CD4-positive, alpha-beta T cell (primary cell): ENCODE data around the gene MCF2L2. TPM values are rescaled to one million over a fixed set of nuclear protein-coding genes. Genes with fewer than 3 reads are reported as not detected.
A peak's percentile ranks its signal among the peaks of the same experiment; 100 is the strongest.

Experiments used
- ATAC-seq: fragments of 200-7000 bp; cut with Tn5 transposase; one replicate; pipeline ENCODE4 v1.10.0; 2022; ENCODE audit warnings: mild to moderate bottlenecking; ENCODE audit not compliant: poor library complexity
- CTCF ChIA-PET: fragments of 350-600 bp; sonication (Branson Sonifier 250); formaldehyde crosslinking; loops from one replicate; lab custom pipeline; 2021; ENCODE audit warnings: antibody characterized with exemption, inconsistent platforms; lab: Charles Lee
- POLR2A ChIA-PET: fragments of 350-600 bp; sonication (Branson Sonifier 250); formaldehyde crosslinking; loops from one replicate; lab custom pipeline; 2021; ENCODE audit warnings: antibody characterized with exemption, inconsistent platforms; lab: Charles Lee
- DNase-seq, 14 experiments: peaks; one replicate each; pipeline ENCODE4 v3.0.0-alpha.2; 2013 to 2020; ENCODE audit warnings: mixed read lengths in 2 of 14
- H3K27ac ChIP-seq, 2 donors: one replicate each; pipeline versions ENCODE4 v1.5.1 to v1.7.0; 2013; ENCODE audit warnings: low read length in 2 of 2, low read depth in 1 of 2, mild to moderate bottlenecking in 1 of 2
- H3K27me3 ChIP-seq, 2 experiments: 1 replicate in 1 of 2; 2 replicates in 1 of 2; pipeline versions ENCODE4 v1.6.1 to v1.7.0; 2013; ENCODE audit warnings: low read length in 2 of 2, control low read depth in 1 of 2, mild to moderate bottlenecking in 1 of 2, moderate library complexity in 1 of 2; ENCODE audit not compliant: insufficient read depth in 2 of 2, control insufficient read depth in 1 of 2
- H3K36me3 ChIP-seq: one replicate; pipeline ENCODE4 v1.6.1; 2013; ENCODE audit warnings: low read length, control low read depth; ENCODE audit not compliant: insufficient read depth
- H3K4me1 ChIP-seq: one replicate; pipeline ENCODE4 v1.6.1; 2013; ENCODE audit warnings: low read length, control low read depth; ENCODE audit not compliant: insufficient read depth
- H3K4me3 ChIP-seq: one replicate; pipeline ENCODE4 v1.5.1; 2013; ENCODE audit warnings: mild to moderate bottlenecking, low read length, moderate library complexity
- H3K9me3 ChIP-seq, 2 experiments: 1 replicate in 1 of 2; 2 replicates in 1 of 2; pipeline versions ENCODE4 v1.6.1 to v1.7.0; 2013; ENCODE audit warnings: low read length in 2 of 2, mild to moderate bottlenecking in 2 of 2, control low read depth in 1 of 2, moderate library complexity in 1 of 2; ENCODE audit not compliant: control insufficient read depth in 1 of 2, insufficient read depth in 1 of 2
- H3K27ac Mint-ChIP-seq: one replicate; pipeline ENCODE4 v1.8.0; 2020; ENCODE audit warnings: mixed read lengths
- H3K27me3 Mint-ChIP-seq: one replicate; pipeline ENCODE4 v1.8.0; 2021; ENCODE audit warnings: mixed read lengths
- H3K36me3 Mint-ChIP-seq: one replicate; pipeline ENCODE4 v1.8.0; 2021; ENCODE audit warnings: low read depth, mixed read lengths
- H3K4me1 Mint-ChIP-seq: one replicate; pipeline ENCODE4 v1.8.0; 2021; ENCODE audit warnings: low read depth, mixed read lengths
- H3K4me3 Mint-ChIP-seq: one replicate; pipeline ENCODE4 v1.8.0; 2020; ENCODE audit warnings: mild to moderate bottlenecking, mixed read lengths
- H3K9me3 Mint-ChIP-seq: one replicate; pipeline ENCODE4 v1.8.0; 2020; ENCODE audit warnings: mixed read lengths
- CTCF ChIP-seq: fragments of 200-600 bp; IDR thresholded peaks from one replicate; pipeline ENCODE4 v1.8.0; 2022; ENCODE audit warnings: antibody characterized with exemption, mild to moderate bottlenecking
- intact Hi-C, 2 experiments: fragments of 100-400 bp; cut with DNase I in 1 of 2; cut with micrococcal nuclease in 1 of 2; formaldehyde crosslinking; loops; one replicate each; pipeline versions ENCODE4 v1.15.1 to v1.9.0; 2023 to 2025; cut with DNase I, micrococcal nuclease
- total RNA-seq, 174 experiments: library from RNA in 2 of 174; stranded (reverse) in 2 of 174; gene quantifications; one replicate each; pipeline ENCODE4 v1.2.3 and lab custom pipeline; 2021 to 2026

The MCF2L2 gene
- total RNA-seq, 2 experiments from 2014 or later: 3.8 to 4.1 TPM

DNA sequence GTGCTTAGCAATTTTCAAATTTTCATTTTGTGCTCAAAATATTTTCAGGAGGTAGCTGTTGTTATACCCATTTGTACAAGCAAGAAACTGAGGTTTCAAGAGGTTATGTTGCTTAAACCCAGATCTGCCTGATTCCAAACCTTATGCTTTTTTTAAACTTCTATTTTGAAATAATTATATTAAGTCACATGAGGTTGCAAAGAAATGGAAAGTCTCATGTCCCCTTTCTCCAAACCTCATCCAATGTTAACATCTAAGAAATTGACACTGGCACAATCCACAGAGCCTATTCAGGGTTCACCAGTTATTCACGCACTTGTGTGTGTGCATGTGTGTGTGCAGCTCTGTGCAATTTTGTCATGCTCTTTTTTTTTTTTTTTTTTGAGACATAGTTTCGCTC is 140.3 kb downstream of the MCF2L2 start:
- peaks cover 13% of the 10 kb centered on the region for H3K4me1 ChIP-seq
- Mint-ChIP-seq H3K9me3 (no peaks in the 10 kb centered on the region), H3K4me3 (no peak overlapping the region), H3K27ac (no peak overlapping the region), H3K4me1 (peaks cover 28% of the 10 kb centered on the region), H3K36me3 (no peaks in the 10 kb centered on the region), H3K27me3 (no peaks in the 10 kb centered on the region)
- ChIA-PET POLR2A (no interaction called here), CTCF (no interaction called here)
- H3K27me3 ChIP-seq: no peaks in the 10 kb centered on the region
- no peak overlapping the region for H3K27ac ChIP-seq
- no peaks in the 10 kb centered on the region for H3K9me3 ChIP-seq
- H3K4me3 ChIP-seq: no peak overlapping the region
- no peak for ATAC-seq
- DNase-seq: no peak
- no peaks in the 10 kb centered on the region for H3K36me3 ChIP-seq
- TF ChIP-seq CTCF: no peak
- intact Hi-C loops: loop anchor here in 1 of 2 experiments (5.0 to 10.0 kb wide), 2 partner anchors 36 to 97 kb away; partner anchors contain the start of gene B3GNT5

GRCh38 chr3:183287301-183287971 is 141.0 kb downstream of the MCF2L2 start:
- POLR2A ChIA-PET: interaction anchor here (1.4 kb wide), 1 partner anchor 14 kb away, joined by 3 read pairs; no protein-coding TSS in a partner anchor
- no peaks in the 10 kb centered on the region for H3K9me3 ChIP-seq
- intact Hi-C loops: loop anchor here in 1 of 2 experiments (5.0 to 10.0 kb wide), 2 partner anchors 35 to 97 kb away; partner anchors contain the start of gene B3GNT5
- no peaks in the 10 kb centered on the region for H3K36me3 ChIP-seq
- ATAC-seq (no peak), DNase-seq (peak in 2 of 14 experiments; percentile 49 to 64)
- CTCF ChIA-PET: interaction anchor here (1.2 to 2.4 kb wide), 2 partner anchors 95 to 102 kb away, joined by 3 to 9 read pairs; no protein-coding TSS in a partner anchor
- H3K36me3 Mint-ChIP-seq: no peaks in the 10 kb centered on the region
- peaks cover 13% of the 10 kb centered on the region for H3K4me1 ChIP-seq
- H3K4me3 Mint-ChIP-seq: no peak overlapping the region
- H3K27me3 ChIP-seq: no peaks in the 10 kb centered on the region
- H3K9me3 Mint-ChIP-seq: no peaks in the 10 kb centered on the region
- H3K27me3 Mint-ChIP-seq: no peaks in the 10 kb centered on the region
- peak overlapping the region; percentile 88 for H3K27ac Mint-ChIP-seq
- H3K4me1 Mint-ChIP-seq: peaks cover 28% of the 10 kb centered on the region
- no peak overlapping the region for H3K4me3 ChIP-seq
- no peak for TF ChIP-seq CTCF
- peak overlapping the region in 1 of 2 donors; percentile 84 for H3K27ac ChIP-seq

- H3K27ac ChIP-seq: peak overlapping the region; percentile 44 to 84
- H3K36me3 ChIP-seq: no peaks in the 10 kb centered on the region
- Mint-ChIP-seq H3K36me3 (no peaks in the 10 kb centered on the region), H3K4me1 (peaks cover 28% of the 10 kb centered on the region), H3K27me3 (no peaks in the 10 kb centered on the region), H3K4me3 (peak overlapping the region; percentile 39), H3K27ac (peak overlapping the region; percentile 88), H3K9me3 (no peaks in the 10 kb centered on the region)
- no peaks in the 10 kb centered on the region for H3K9me3 ChIP-seq
- peak; percentile 90 for ATAC-seq
- peak; percentile 76 to 98 (median 84) for DNase-seq
- POLR2A ChIA-PET: interaction anchor here (0.7 to 1.9 kb wide), 7 partner anchors 16 to 187 kb away, joined by 3 to 5 read pairs (median 4); partner anchors contain the start of gene B3GNT5
- no peak overlapping the region for H3K4me3 ChIP-seq
- no peak for TF ChIP-seq CTCF
- H3K4me1 ChIP-seq: peaks cover 13% of the 10 kb centered on the region
- no peaks in the 10 kb centered on the region for H3K27me3 ChIP-seq
- CTCF ChIA-PET: interaction anchor here (1.2 to 2.4 kb wide), 2 partner anchors 96 to 101 kb away, joined by 3 to 9 read pairs; no protein-coding TSS in a partner anchor
- intact Hi-C loops: loop anchor here in 1 of 2 experiments (2.0 to 10.0 kb wide), 3 partner anchors 34 to 99 kb away; partner anchors contain the start of gene B3GNT5
Measured at GRCh38 chr3:183285828-183286457, 142.5 kb downstream of the MCF2L2 start.
